RWPE2 (cell line): ENCODE data around the gene RAD51AP1.
A peak's percentile ranks its signal among the peaks of the same experiment; 100 is the strongest.

Source experiments
- ATAC-seq: fragments of 200-7000 bp; cut with Tn5 transposase; 3 replicates; pipeline ENCODE4 v1.9.1; 2021; ENCODE audit warnings: low read depth
- DNase-seq: peaks from one replicate; pipeline ENCODE4 v3.0.0-alpha.2; 2020; ENCODE audit warnings: low spot score
- H3K27ac ChIP-seq: fragments of 450-650 bp; 2 replicates; pipeline ENCODE4 v1.5.1; 2017; ENCODE audit warnings: mild to moderate bottlenecking; ENCODE audit not compliant: poor library complexity, severe bottlenecking
- H3K27me3 ChIP-seq: fragments of 250-450 bp; sonication (Bioruptor Pico); 2 replicates; pipeline ENCODE4 v1.5.1; 2021; ENCODE audit warnings: mild to moderate bottlenecking, moderate library complexity; ENCODE audit not compliant: insufficient read depth, poor library complexity, severe bottlenecking
- H3K36me3 ChIP-seq: fragments of 250-450 bp; sonication (Bioruptor Pico); 2 replicates; pipeline ENCODE4 v1.5.1; 2020; ENCODE audit warnings: low read depth, mild to moderate bottlenecking, moderate library complexity
- H3K4me1 ChIP-seq: fragments of 250-450 bp; sonication (Bioruptor Pico); 2 replicates; pipeline ENCODE4 v1.5.1; 2021; ENCODE audit warnings: mild to moderate bottlenecking, moderate library complexity; ENCODE audit not compliant: insufficient read depth, poor library complexity, severe bottlenecking
- H3K4me3 ChIP-seq: fragments of 250-450 bp; sonication (Bioruptor Pico); 2 replicates; pipeline ENCODE4 v1.5.1; 2021; ENCODE audit warnings: mild to moderate bottlenecking, moderate library complexity; ENCODE audit not compliant: severe bottlenecking
- H3K9me3 ChIP-seq: fragments of 250-450 bp; sonication (Bioruptor Pico); 2 replicates; pipeline ENCODE4 v1.5.1; 2021; ENCODE audit warnings: mild to moderate bottlenecking, moderate library complexity; ENCODE audit not compliant: severe bottlenecking
- CTCF ChIP-seq: fragments of 450-650 bp; IDR thresholded peaks from one replicate; pipeline ENCODE4 v1.5.1; 2017; ENCODE audit warnings: mild to moderate bottlenecking, moderate library complexity; ENCODE audit not compliant: poor library complexity, severe bottlenecking

RAD51AP1 gene

GRCh38 chr12:4535092-4535491, 3.6 kb upstream of the RAD51AP1 start:
- no peak for DNase-seq
- Histone ChIP-seq H3K4me1 (peaks cover 16% of the 10 kb centered on the region), H3K36me3 (peaks cover 50% of the 10 kb centered on the region), H3K27ac (no peak overlapping the region), H3K9me3 (no peaks in the 10 kb centered on the region), H3K4me3 (no peak overlapping the region), H3K27me3 (no peaks in the 10 kb centered on the region)
- TF ChIP-seq CTCF: no peak
- ATAC-seq: no peak

- Histone ChIP-seq H3K4me1 (peaks cover 24% of the 10 kb centered on the region), H3K4me3 (no peak overlapping the region), H3K9me3 (no peaks in the 10 kb centered on the region), H3K36me3 (peaks cover 49% of the 10 kb centered on the region), H3K27ac (no peak overlapping the region), H3K27me3 (no peaks in the 10 kb centered on the region)
- ATAC-seq (no peak), DNase-seq (no peak)
- no peak for TF ChIP-seq CTCF
These were observed 2.8 kb upstream of the RAD51AP1 start for GRCh38 chr12:4535871-4536270.

- no peaks in the 10 kb centered on the region for H3K27me3 ChIP-seq
- DNase-seq (no peak), ATAC-seq (peak; percentile 17; the same call in 2 of the 3 replicates)
- H3K4me3 ChIP-seq: peak overlapping the region; percentile 57
- H3K9me3 ChIP-seq: no peaks in the 10 kb centered on the region
- H3K27ac ChIP-seq: peak overlapping the region; percentile 66
- H3K36me3 ChIP-seq: peaks cover 51% of the 10 kb centered on the region
- TF ChIP-seq CTCF: no peak
- H3K4me1 ChIP-seq: peaks cover 24% of the 10 kb centered on the region
These were observed 629 bp downstream of the RAD51AP1 start for GRCh38 chr12:4539167-4539870.

- no peak for TF ChIP-seq CTCF
- no peaks in the 10 kb centered on the region for H3K9me3 ChIP-seq
- no peak overlapping the region for H3K4me3 ChIP-seq
- H3K36me3 ChIP-seq: peaks cover 51% of the 10 kb centered on the region
- peaks cover 28% of the 10 kb centered on the region for H3K4me1 ChIP-seq
- H3K27ac ChIP-seq: no peak overlapping the region
- DNase-seq (no peak), ATAC-seq (no peak)
- no peaks in the 10 kb centered on the region for H3K27me3 ChIP-seq
These were observed 1.5 kb downstream of the RAD51AP1 start for GRCh38 chr12:4540170-4540569.

- Histone ChIP-seq H3K9me3 (no peaks in the 10 kb centered on the region), H3K4me3 (no peak overlapping the region), H3K4me1 (peaks cover 28% of the 10 kb centered on the region), H3K27ac (no peak overlapping the region), H3K27me3 (no peaks in the 10 kb centered on the region), H3K36me3 (peaks cover 51% of the 10 kb centered on the region)
- no peak for DNase-seq
- ATAC-seq: no peak
- no peak for TF ChIP-seq CTCF
These were observed 1.9 kb downstream of the RAD51AP1 start for GRCh38 chr12:4540638-4541037.
